H9 (cell line): Measurements from ENCODE around the gene SCFD2. TPM values are rescaled to one million over a fixed set of nuclear protein-coding genes. Genes with fewer than 3 reads are reported as not detected.

Experiments used
- DNase-seq: peaks from one replicate; pipeline ENCODE4 v3.0.0-alpha.2; 2017
- H2AFZ ChIP-seq: one replicate; pipeline ENCODE4 v1.6.1; 2013; ENCODE audit warnings: mild to moderate bottlenecking, low read length, control low read depth, moderate library complexity
- H2AK5ac ChIP-seq: 2 replicates; pipeline ENCODE4 v1.6.1; 2013; ENCODE audit warnings: low read length, control low read depth, mixed read lengths; ENCODE audit not compliant: insufficient read length
- H2BK120ac ChIP-seq: one replicate; pipeline ENCODE4 v1.6.1; 2013; ENCODE audit warnings: low read depth, mild to moderate bottlenecking, low read length, control low read depth, inconsistent platforms; ENCODE audit not compliant: poor library complexity, severe bottlenecking
- H2BK12ac ChIP-seq: 2 replicates; pipeline ENCODE4 v1.6.1; 2013; ENCODE audit warnings: low read length, control low read depth, mixed read lengths, low read depth; ENCODE audit not compliant: insufficient read length
- H2BK15ac ChIP-seq: 2 replicates; pipeline ENCODE4 v1.6.1; 2013; ENCODE audit warnings: low read depth, low read length, control low read depth
- H2BK20ac ChIP-seq: one replicate; pipeline ENCODE4 v1.6.1; 2013; ENCODE audit warnings: low read depth, mild to moderate bottlenecking, low read length, control low read depth, inconsistent platforms; ENCODE audit not compliant: poor library complexity, severe bottlenecking
- H2BK5ac ChIP-seq: 2 replicates; pipeline ENCODE4 v1.6.1; 2013; ENCODE audit warnings: low read length, control low read depth, mixed read lengths; ENCODE audit not compliant: insufficient read length
- H3K14ac ChIP-seq: 2 replicates; pipeline ENCODE4 v1.6.1; 2013; ENCODE audit warnings: low read length, control low read depth; ENCODE audit not compliant: insufficient read depth
- H3K18ac ChIP-seq: 2 replicates; pipeline ENCODE4 v1.6.1; 2013; ENCODE audit warnings: low read depth, mild to moderate bottlenecking, mixed read lengths, low read length, control low read depth; ENCODE audit not compliant: insufficient read length
- H3K23ac ChIP-seq: 2 replicates; pipeline ENCODE4 v1.6.1; 2013; ENCODE audit warnings: low read length, control low read depth, mixed read lengths, low read depth; ENCODE audit not compliant: insufficient read length
- H3K23me2 ChIP-seq: 2 replicates; pipeline ENCODE4 v1.6.1; 2013; ENCODE audit warnings: low read depth, mild to moderate bottlenecking, mixed read lengths, low read length, control low read depth; ENCODE audit not compliant: insufficient read length, poor library complexity, severe bottlenecking
- H3K27ac ChIP-seq: 2 replicates; pipeline ENCODE4 v1.5.1; 2013; ENCODE audit warnings: low read length, control low read depth, mixed read lengths, low read depth; ENCODE audit not compliant: insufficient read length
- H3K27me3 ChIP-seq: 2 replicates; pipeline ENCODE4 v1.6.1; 2013; ENCODE audit warnings: low read length, control low read depth, inconsistent platforms; ENCODE audit not compliant: insufficient read depth
- H3K4ac ChIP-seq: 2 replicates; pipeline ENCODE4 v1.6.1; 2013; ENCODE audit warnings: low read depth, mild to moderate bottlenecking, control low read depth, inconsistent platforms, low read length, moderate library complexity
- H3K4me1 ChIP-seq: 2 replicates; pipeline ENCODE4 v1.6.1; 2013; ENCODE audit warnings: low read length, control low read depth, inconsistent platforms; ENCODE audit not compliant: insufficient read depth
- H3K4me2 ChIP-seq: 2 replicates; pipeline ENCODE4 v1.6.1; 2013; ENCODE audit warnings: low read length, control low read depth, mixed read lengths; ENCODE audit not compliant: insufficient read length, insufficient read depth
- H3K56ac ChIP-seq: 2 replicates; pipeline ENCODE4 v1.6.1; 2013; ENCODE audit warnings: low read depth, mild to moderate bottlenecking, mixed read lengths, low read length, control low read depth; ENCODE audit not compliant: insufficient read length
- H3K79me1 ChIP-seq: 2 replicates; pipeline ENCODE4 v1.6.1; 2013; ENCODE audit warnings: low read depth, mild to moderate bottlenecking, moderate library complexity, low read length, control low read depth, inconsistent platforms; ENCODE audit not compliant: insufficient read depth, poor library complexity, severe bottlenecking
- H3K79me2 ChIP-seq: 2 replicates; pipeline ENCODE4 v1.6.1; 2013; ENCODE audit warnings: low read length, control low read depth, inconsistent platforms; ENCODE audit not compliant: insufficient read depth
- H3K9ac ChIP-seq: 2 replicates; pipeline ENCODE4 v1.6.1; 2013; ENCODE audit warnings: low read length, control low read depth, mixed read lengths; ENCODE audit not compliant: insufficient read length; ENCODE audit errors: extremely low read depth
- H3K9me3 ChIP-seq: one replicate; pipeline ENCODE4 v1.6.1; 2013; ENCODE audit warnings: low read depth, low read length, inconsistent platforms; ENCODE audit not compliant: control insufficient read depth
- H3T11ph ChIP-seq: one replicate; pipeline ENCODE4 v1.6.1; 2013; ENCODE audit warnings: mild to moderate bottlenecking, low read length, control low read depth, inconsistent platforms
- H4K20me1 ChIP-seq: one replicate; pipeline ENCODE4 v1.6.1; 2013; ENCODE audit not compliant: control insufficient read depth, insufficient read length, insufficient read depth
- H4K5ac ChIP-seq: 2 replicates; pipeline ENCODE4 v1.6.1; 2013; ENCODE audit warnings: low read depth, mild to moderate bottlenecking, mixed read lengths, low read length, control low read depth; ENCODE audit not compliant: insufficient read length
- H4K8ac ChIP-seq: replicated peaks from 2 replicates; pipeline ENCODE4 v1.6.1; 2013; ENCODE audit warnings: low read length, control low read depth, mixed read lengths, low read depth; ENCODE audit not compliant: insufficient read length
- H4K91ac ChIP-seq: 2 replicates; pipeline ENCODE4 v1.6.1; 2013; ENCODE audit warnings: low read depth, mild to moderate bottlenecking, moderate library complexity, mixed read lengths, low read length, control low read depth; ENCODE audit not compliant: insufficient read length
- H3K27ac Mint-ChIP-seq, 3 experiments: 2 replicates in 2 of 3; 3 replicates in 1 of 3; pipeline ENCODE4 v1.8.0; 2020 to 2021; ENCODE audit warnings: mixed read lengths in 3 of 3, mild to moderate bottlenecking in 1 of 3, moderate library complexity in 1 of 3
- H3K27me3 Mint-ChIP-seq: 2 replicates; pipeline ENCODE4 v1.8.0; 2021; ENCODE audit warnings: low read depth, mild to moderate bottlenecking, moderate library complexity, mixed read lengths
- H3K36me3 Mint-ChIP-seq, 3 experiments: 2 replicates in 2 of 3; 3 replicates in 1 of 3; pipeline ENCODE4 v1.8.0; 2020 to 2021; ENCODE audit warnings: low read depth in 3 of 3, mixed read lengths in 3 of 3; ENCODE audit not compliant: insufficient read depth in 1 of 3
- H3K4me1 Mint-ChIP-seq, 2 experiments: 2 replicates each; pipeline ENCODE4 v1.8.0; 2020; ENCODE audit warnings: mixed read lengths in 2 of 2
- H3K4me3 Mint-ChIP-seq, 2 experiments: 2 replicates in 1 of 2; 3 replicates in 1 of 2; pipeline ENCODE4 v1.8.0; 2020 to 2021; ENCODE audit warnings: mild to moderate bottlenecking in 2 of 2, mixed read lengths in 2 of 2, moderate library complexity in 1 of 2
- H3K9me3 Mint-ChIP-seq, 2 experiments: 2 replicates in 1 of 2; 3 replicates in 1 of 2; pipeline ENCODE4 v1.8.0; 2020; ENCODE audit warnings: mild to moderate bottlenecking in 2 of 2, mixed read lengths in 2 of 2, moderate library complexity in 1 of 2
- CTCF ChIP-seq: fragments of 200-600 bp; sonication (generic); conservative IDR thresholded peaks from 3 replicates; pipeline ENCODE4 v1.8.0; 2021; ENCODE audit warnings: antibody characterized with exemption, mild to moderate bottlenecking
- WGBS: extraction: QIAGEN DNeasy Blood & Tissue Kit; methylation state at CpG from one replicate; pipeline ENCODE4 v1.1.7; 2013; ENCODE audit warnings: missing lambda C conversion rate, low lambda C conversion rate, mixed read lengths; ENCODE audit not compliant: insufficient read length; ENCODE audit errors: extremely low coverage; 5-methylcytosine and 5-hydroxymethylcytosine counted together
- total RNA-seq: library from RNA; stranded (reverse); gene quantifications from 2 replicates; pipeline ENCODE4 v1.2.1, GENCODE V29; 2021

Gene SCFD2
- total RNA-seq, 1 experiment from 2014 or later = 10.1 TPM

GRCh38 chr4:53349091-53349491 is 16.8 kb downstream of the SCFD2 start:
- Histone ChIP-seq H4K91ac (no peak overlapping the region), H3K4me2 (no peak overlapping the region), H3K56ac (no peak overlapping the region), H2BK12ac (no peak overlapping the region), H3K79me2 (no peaks in the 10 kb centered on the region), H4K5ac (no peak overlapping the region), H3K23ac (no peak overlapping the region), H3T11ph (no peak overlapping the region), H3K4ac (no peak overlapping the region), H3K79me1 (no peaks in the 10 kb centered on the region), H2BK120ac (no peak overlapping the region), H2AFZ (no peak overlapping the region), H3K14ac (no peak overlapping the region), H2AK5ac (no peak overlapping the region), H3K18ac (no peak overlapping the region), H2BK20ac (no peak overlapping the region), H3K9me3 (no peaks in the 10 kb centered on the region), H2BK5ac (no peak overlapping the region), H3K27me3 (no peaks in the 10 kb centered on the region), H4K8ac (no peak overlapping the region), H2BK15ac (no peak overlapping the region), H4K20me1 (no peaks in the 10 kb centered on the region), H3K9ac (no peak overlapping the region), H3K23me2 (no peaks in the 10 kb centered on the region), H3K4me1 (no peaks in the 10 kb centered on the region), H3K27ac (no peak overlapping the region)
- Mint-ChIP-seq H3K27me3 (no peaks in the 10 kb centered on the region), H3K27ac (no peak overlapping the region), H3K9me3 (peaks cover 7 to 9% of the 10 kb centered on the region in 2 experiments; a peak in 3 of 5 replicates), H3K4me3 (no peak overlapping the region), H3K4me1 (no peaks in the 10 kb centered on the region), H3K36me3 (peaks cover 4 to 10% (median 4%) of the 10 kb centered on the region in 3 experiments; a peak in 6 of 7 replicates)
- TF ChIP-seq CTCF = no peak
- WGBS = no CpG with 5 or more reads among the region's 4 CpGs
- DNase-seq = no peak
